Peyer's patch (tissue), 4 donors: ENCODE measurements around the gene NAPG. TPM values are rescaled to one million over a fixed set of nuclear protein-coding genes. Genes with fewer than 3 reads are reported as not detected.

ENCODE experiments used
- DNase-seq, 3 donors: peaks; one replicate each; pipeline ENCODE4 v3.0.0-alpha.2; 2017 to 2019
- H3K27ac ChIP-seq, 4 donors: fragments of 200-600 bp; sonication (generic); one replicate each; pipeline ENCODE4 v1.5.1; 2016 to 2019
- H3K27me3 ChIP-seq, 2 donors: fragments of 200-600 bp; sonication (generic); one replicate each; pipeline ENCODE4 v1.5.1; 2019
- H3K36me3 ChIP-seq, 3 donors: fragments of 200-600 bp; sonication (generic); one replicate each; pipeline ENCODE4 v1.5.1; 2016 to 2019
- H3K4me1 ChIP-seq, 4 donors: fragments of 200-600 bp; sonication (generic); one replicate each; pipeline ENCODE4 v1.5.1; 2016 to 2019
- H3K4me3 ChIP-seq, 4 donors: fragments of 200-600 bp; sonication (generic); 1 replicate in 3 of 4; 2 replicates in 1 of 4; pipeline ENCODE4 v1.5.1; 2016 to 2019; ENCODE audit warnings: mild to moderate bottlenecking in 1 of 4
- H3K9me3 ChIP-seq, 4 donors: fragments of 200-600 bp; sonication (generic); one replicate each; pipeline ENCODE4 v1.5.1; 2016 to 2019; ENCODE audit warnings: mild to moderate bottlenecking in 1 of 4
- POLR2A ChIP-seq, 2 donors: fragments of 450-650 bp; IDR thresholded peaks; one replicate each; pipeline ENCODE4 v1.5.1; 2017; ENCODE audit warnings: antibody characterized with exemption in 2 of 2, mild to moderate bottlenecking in 2 of 2, moderate library complexity in 2 of 2
- total RNA-seq, 4 donors: library from RNA; depleted of rRNA; stranded (reverse); fragments of >200 nt; gene quantifications; one replicate each; pipeline ENCODE4 v1.1.0, GENCODE V29; 2016
- TF ChIP-seq, protein P1 (sequence below), 6 experiments: fragments of 450-650 bp in 4 of 6; fragments of 200-600 bp in 2 of 6; sonication (generic) in 1 of 6; IDR thresholded peaks; one replicate each; pipeline ENCODE4 v1.5.1; 2017 to 2019; ENCODE audit warnings: antibody characterized with exemption in 6 of 6, mild to moderate bottlenecking in 3 of 6, moderate library complexity in 1 of 6

The NAPG gene
- total RNA-seq, 4 donors from 2014 or later, result 22.8 to 43.8 (median 30.4) TPM

DNA sequence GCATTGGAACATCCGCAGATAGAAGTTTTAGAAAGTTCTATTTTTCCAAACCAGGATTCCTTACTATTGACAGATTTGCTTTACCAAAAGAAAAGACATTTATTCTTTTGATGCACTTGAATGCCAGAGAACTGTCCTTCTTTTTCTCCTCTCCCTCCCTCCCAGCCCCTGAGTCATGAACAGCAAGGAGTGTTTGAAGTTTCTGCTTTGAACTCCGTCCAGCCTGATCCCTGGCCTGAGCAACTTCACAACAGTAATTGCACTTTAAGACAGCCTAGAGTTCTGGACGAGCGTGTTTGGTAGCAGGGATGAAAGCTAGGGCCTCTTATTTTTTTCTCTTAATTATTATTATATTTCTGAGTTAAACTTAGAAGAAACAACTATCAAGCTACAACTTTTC, 37.8 kb upstream of the NAPG start:
- H3K36me3 ChIP-seq, result peaks cover 0 to 8% (median 0%) of the 10 kb centered on the region in 3 donors
- no peak overlapping the region for H3K4me3 ChIP-seq
- H3K27ac ChIP-seq, result no peak overlapping the region
- no peak for TF ChIP-seq POLR2A (IDR thresholded peaks at IDR 0.05)
- TF ChIP-seq, protein P1, sequence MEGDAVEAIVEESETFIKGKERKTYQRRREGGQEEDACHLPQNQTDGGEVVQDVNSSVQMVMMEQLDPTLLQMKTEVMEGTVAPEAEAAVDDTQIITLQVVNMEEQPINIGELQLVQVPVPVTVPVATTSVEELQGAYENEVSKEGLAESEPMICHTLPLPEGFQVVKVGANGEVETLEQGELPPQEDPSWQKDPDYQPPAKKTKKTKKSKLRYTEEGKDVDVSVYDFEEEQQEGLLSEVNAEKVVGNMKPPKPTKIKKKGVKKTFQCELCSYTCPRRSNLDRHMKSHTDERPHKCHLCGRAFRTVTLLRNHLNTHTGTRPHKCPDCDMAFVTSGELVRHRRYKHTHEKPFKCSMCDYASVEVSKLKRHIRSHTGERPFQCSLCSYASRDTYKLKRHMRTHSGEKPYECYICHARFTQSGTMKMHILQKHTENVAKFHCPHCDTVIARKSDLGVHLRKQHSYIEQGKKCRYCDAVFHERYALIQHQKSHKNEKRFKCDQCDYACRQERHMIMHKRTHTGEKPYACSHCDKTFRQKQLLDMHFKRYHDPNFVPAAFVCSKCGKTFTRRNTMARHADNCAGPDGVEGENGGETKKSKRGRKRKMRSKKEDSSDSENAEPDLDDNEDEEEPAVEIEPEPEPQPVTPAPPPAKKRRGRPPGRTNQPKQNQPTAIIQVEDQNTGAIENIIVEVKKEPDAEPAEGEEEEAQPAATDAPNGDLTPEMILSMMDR (IDR thresholded peaks at IDR 0.05), result no peak
- no peaks in the 10 kb centered on the region for H3K27me3 ChIP-seq
- DNase-seq, result no peak
- H3K4me1 ChIP-seq, result peaks cover 0 to 6% (median 2%) of the 10 kb centered on the region in 4 donors
- no peaks in the 10 kb centered on the region for H3K9me3 ChIP-seq

DNA sequence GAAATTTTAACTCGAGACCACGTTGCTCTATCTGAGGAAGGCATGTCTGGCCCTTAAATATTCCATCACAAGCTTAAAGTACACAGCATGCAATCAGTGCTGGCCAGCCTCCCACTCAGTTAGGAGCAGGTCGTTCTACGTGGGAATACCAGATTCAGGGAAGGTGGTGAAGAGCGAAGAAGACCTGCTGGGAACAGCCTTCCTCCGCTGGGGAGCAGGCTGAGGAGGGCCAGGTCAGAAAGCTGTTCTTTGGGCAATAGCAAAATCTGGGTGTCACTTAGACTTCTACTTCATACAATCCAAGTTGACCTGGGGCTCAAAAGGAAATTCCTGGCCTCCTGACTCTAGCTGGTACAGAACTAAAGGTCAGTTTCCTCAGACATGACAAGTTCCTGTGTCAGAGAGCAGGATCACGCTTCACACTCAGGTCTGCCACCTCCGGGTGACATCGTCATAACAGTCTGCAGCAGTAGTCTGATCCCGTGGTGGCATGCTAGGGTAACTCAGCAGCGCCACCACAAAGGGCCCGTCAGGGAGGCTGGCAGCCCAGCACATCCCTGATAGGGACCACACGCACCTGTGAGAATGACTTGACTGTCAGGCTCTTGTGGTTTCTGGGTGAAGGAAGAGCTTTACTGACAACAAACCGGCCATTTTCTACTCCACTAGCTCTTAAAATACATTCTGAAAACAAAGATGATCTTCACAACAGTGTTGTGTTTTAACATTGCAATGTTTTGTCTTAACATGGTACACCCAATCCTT, 35.2 kb upstream of the NAPG start:
- peaks cover 0 to 5% (median 0%) of the 10 kb centered on the region in 3 donors for H3K36me3 ChIP-seq
- peak in 2 of 3 donors; percentile 84 to 90 for DNase-seq
- no peak for TF ChIP-seq POLR2A (IDR thresholded peaks at IDR 0.05)
- TF ChIP-seq, protein P1 (IDR thresholded peaks at IDR 0.05), result peak; percentile 12 to 58 (median 19)

GRCh38 chr18:10495936-10496335, 29.9 kb upstream of the NAPG start:
- H3K36me3 ChIP-seq, result no peaks in the 10 kb centered on the region
- no peak for DNase-seq
- H3K9me3 ChIP-seq, result no peaks in the 10 kb centered on the region
- H3K27ac ChIP-seq, result no peak overlapping the region
- H3K4me1 ChIP-seq, result no peaks in the 10 kb centered on the region
- no peak overlapping the region for H3K4me3 ChIP-seq
- no peaks in the 10 kb centered on the region for H3K27me3 ChIP-seq
- TF ChIP-seq, protein P1 (IDR thresholded peaks at IDR 0.05), result no peak
- no peak for TF ChIP-seq POLR2A (IDR thresholded peaks at IDR 0.05)

More for the DNA sequence above, 35.2 kb upstream of the NAPG start:
- Histone ChIP-seq H3K9me3 (no peaks in the 10 kb centered on the region), H3K27ac (peak overlapping the region in 1 of 4 donors; percentile 11), H3K4me3 (no peak overlapping the region), H3K4me1 (no peaks in the 10 kb centered on the region), H3K27me3 (no peaks in the 10 kb centered on the region)

DNA sequence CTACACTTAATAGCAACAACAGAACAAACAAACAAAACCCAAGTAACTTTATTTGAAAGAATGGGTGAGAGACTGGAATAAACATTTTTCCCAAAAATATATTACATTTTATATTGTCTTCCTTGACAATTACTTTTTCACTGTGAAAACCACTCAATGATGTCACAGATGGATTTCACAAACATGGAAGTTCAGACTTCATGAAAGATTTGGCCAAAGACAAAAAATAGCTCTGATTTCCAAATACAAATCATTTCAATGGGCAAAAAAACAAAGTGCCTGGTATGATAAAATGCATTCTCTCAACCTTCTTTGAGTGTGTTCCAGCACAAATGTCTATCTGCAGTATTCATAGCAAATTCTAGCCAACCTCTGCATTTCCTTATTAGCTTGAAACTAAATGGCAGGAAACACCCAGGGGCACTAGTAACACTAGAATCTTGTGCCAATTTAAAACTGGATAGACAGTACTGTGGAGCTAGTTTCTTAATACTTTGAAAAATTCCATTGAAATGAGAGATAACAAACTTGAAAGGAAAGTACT, 28.5 kb upstream of the NAPG start:
- H3K9me3 ChIP-seq, result no peaks in the 10 kb centered on the region
- H3K36me3 ChIP-seq, result no peaks in the 10 kb centered on the region
- DNase-seq, result no peak
- TF ChIP-seq, protein P1 (IDR thresholded peaks at IDR 0.05), result no peak
- no peak for TF ChIP-seq POLR2A (IDR thresholded peaks at IDR 0.05)
- no peaks in the 10 kb centered on the region for H3K4me1 ChIP-seq
- no peak overlapping the region for H3K4me3 ChIP-seq
- H3K27me3 ChIP-seq, result no peaks in the 10 kb centered on the region
- H3K27ac ChIP-seq, result no peak overlapping the region

- H3K27ac ChIP-seq, result no peak overlapping the region
- H3K27me3 ChIP-seq, result no peaks in the 10 kb centered on the region
- DNase-seq, result no peak
- no peaks in the 10 kb centered on the region for H3K4me1 ChIP-seq
- no peak for TF ChIP-seq POLR2A (IDR thresholded peaks at IDR 0.05)
- TF ChIP-seq, protein P1 (IDR thresholded peaks at IDR 0.05), result no peak
- no peaks in the 10 kb centered on the region for H3K36me3 ChIP-seq
- no peak overlapping the region for H3K4me3 ChIP-seq
- H3K9me3 ChIP-seq, result no peaks in the 10 kb centered on the region
Observed at GRCh38 chr18:10499230-10499629, 26.6 kb upstream of the NAPG start.
